CD4-positive, alpha-beta T cell treated with Interleukin-17A for 4 hours (primary cell): ENCODE results near the gene METTL27.
"Not testable (repeated sequence)": the region's sequence is repeated elsewhere in the genome, so short reads cannot be mapped to it uniquely, and the experiment has no call there.

Experiments
- DNase-seq: peaks from one replicate; pipeline ENCODE4 v3.0.0-alpha.2; 2020; ENCODE audit warnings: mixed read lengths

Gene METTL27

GRCh38 chr7:73869011-73869798 is 26.9 kb upstream of the METTL27 start:
- no peak for DNase-seq

DNA sequence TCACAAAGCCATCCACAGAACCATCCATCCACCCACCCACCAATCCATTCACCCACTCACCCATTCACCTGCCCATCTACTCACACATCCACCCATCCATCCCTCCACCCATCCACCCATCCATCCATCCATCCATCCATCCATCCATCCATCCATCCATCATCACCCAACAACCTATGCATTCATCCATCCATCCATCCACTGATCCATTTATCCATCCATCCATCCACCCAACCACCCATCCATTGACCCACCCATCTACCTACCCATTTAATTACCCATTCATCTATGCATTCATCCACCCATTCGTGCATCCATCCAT is 24.1 kb upstream of the METTL27 start:
- DNase-seq, result no peak

- DNase-seq, result peak; percentile 9
Observed at GRCh38 chr7:73865738-73866445, 23.6 kb upstream of the METTL27 start.

DNA sequence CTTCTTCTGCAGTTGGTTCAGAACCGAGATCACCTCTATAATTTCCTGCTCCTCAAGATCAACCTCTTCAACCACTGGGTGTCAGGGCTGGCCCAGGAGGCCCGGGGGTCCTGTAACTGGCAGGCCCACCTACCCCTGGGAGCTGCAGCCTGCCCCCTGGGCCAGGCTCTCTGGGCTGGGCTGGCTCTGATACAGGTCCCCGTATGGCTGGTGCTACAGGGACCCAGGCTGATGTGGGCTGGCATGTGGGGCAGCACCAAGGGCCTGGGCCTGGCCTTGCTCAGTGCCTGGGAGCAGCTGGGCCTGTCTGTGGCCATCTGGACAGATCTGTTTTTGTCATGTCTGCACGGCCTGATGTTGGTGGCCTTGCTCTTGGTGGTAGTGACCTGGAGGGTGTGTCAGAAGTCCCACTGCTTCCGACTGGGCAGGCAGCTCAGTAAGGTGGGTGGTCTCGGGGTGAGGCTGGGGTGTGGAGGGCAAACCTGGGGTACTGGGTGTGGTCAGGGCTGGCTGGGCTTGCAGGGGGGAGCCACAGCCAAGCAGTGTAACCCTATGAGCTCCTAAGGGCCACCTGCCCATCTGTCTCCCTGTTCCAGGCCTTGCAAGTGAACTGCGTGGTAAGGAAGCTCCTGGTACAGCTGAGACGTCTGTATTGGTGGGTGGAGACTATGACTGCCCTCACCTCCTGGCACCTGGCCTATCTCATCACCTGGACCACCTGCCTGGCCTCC is 22.8 kb upstream of the METTL27 start:
- no peak for DNase-seq

DNA sequence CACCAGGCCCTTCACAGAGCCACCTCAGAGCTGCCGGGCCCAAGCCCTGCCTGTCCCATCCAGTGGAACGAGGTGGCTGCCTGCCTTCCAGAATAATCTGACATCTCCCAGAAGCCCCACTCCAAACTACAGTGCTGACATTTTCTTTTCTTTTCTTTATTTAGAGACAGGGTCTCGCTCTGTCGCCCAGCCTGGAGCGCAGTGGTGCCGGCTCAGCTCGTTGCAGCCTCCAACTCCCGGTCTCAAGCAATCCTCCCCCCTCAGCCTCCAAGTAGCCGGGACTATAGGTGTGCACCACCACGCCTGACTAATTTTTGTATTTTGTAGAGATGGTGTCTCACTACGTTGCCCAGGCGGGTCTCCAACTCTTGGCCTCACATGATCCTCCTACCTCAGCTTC is 19.0 kb upstream of the METTL27 start:
- DNase-seq, result no peak

- no peak for DNase-seq
Observed at GRCh38 chr7:73860859-73861258, 18.5 kb upstream of the METTL27 start, which contains the start of gene TMEM270. Gene TMEM270, plus strand, starts transcription at chr7:73861159. Its CDS starts 36 bp downstream, at chr7:73861195.

DNA sequence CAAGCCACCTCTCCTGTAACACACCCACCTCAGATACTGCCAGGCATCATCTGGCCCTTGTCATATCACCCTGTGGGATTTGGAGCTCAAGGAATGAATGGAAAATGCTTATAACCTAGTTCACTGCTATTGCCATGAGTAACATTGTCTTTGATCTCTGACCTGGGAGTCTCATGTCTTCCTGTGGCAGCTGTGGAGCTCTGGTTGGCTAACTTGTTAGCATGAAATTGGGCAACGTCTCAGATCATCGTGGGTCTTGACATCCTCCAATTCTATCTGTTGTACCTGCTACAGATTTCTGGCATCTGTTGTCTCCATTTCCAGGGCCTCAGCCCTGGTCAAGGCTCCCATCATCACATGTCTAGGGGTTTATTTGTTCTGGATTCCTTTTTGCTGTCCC is 16.5 kb upstream of the METTL27 start:
- no peak for DNase-seq

DNA sequence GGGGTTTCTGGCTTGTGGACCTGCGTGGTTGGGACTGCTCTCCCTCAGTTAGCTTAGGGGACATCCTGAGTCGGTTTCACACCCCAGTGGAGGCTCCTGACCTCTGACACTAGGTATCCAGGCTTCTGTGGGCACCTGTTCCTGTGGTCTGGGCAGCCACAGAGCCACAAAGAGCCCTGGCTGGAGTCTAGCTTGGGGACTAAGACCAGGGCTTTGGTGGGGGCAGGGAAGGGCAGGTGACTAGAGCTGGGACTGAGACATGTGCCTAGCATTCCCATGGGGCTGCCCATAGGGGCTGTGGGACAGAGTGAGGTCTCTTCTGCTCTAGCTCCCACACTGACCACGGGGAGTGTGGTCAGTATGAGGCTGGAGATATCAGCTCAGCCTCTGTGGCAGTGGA is 14.6 kb upstream of the METTL27 start:
- DNase-seq, result no peak

DNA sequence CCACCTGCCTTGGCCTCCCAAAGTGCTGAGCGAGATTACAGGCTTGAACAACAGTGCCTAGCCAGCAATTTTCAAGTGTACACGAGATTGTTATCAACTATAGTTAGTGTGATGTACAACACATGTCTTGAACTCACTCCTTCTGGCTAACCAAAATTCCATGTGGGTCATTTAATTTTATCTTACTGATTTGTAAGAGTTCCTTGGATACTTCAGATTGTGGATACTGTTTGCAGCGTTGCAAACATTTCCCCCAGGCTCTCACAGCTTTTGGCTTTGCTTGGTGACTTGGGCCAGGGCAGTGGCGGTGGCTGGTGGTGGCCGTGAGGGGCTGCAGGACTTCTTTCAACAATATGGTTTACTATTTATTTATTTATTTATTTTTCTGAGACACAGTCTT is 10.2 kb upstream of the METTL27 start:
- DNase-seq, result no peak

GRCh38 chr7:73851410-73852338 is 9.4 kb upstream of the METTL27 start:
- DNase-seq, result no peak

GRCh38 chr7:73850781-73851207 is 8.5 kb upstream of the METTL27 start:
- DNase-seq, result peak; percentile 8

- no peak for DNase-seq
Observed at GRCh38 chr7:73847941-73848723, 5.8 kb upstream of the METTL27 start.

DNA sequence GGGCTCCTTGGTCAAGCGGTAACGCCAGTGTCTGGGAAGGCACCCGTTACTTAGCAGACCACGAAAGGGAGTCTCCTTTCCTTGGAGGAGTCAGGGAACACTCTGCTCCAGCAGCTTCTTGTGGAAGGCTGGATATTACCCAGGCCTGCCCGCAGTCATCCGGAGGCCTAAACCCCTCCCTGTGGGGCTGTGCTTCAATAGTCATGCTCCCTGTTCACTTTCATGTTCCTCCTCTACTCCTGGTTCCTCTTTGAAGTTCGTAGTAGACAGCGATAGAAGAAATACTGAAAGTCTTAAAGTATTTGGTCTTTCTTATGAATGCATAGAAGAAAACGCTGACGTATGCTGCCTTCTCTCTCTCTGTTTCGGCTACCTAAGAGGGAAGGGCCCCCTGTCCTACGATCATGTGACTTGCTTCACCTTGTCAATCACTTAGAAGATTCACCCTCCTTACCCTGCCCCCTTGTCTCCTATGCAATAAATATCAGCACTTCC is 3.4 kb upstream of the METTL27 start:
- not testable (repeated sequence) for DNase-seq

DNA sequence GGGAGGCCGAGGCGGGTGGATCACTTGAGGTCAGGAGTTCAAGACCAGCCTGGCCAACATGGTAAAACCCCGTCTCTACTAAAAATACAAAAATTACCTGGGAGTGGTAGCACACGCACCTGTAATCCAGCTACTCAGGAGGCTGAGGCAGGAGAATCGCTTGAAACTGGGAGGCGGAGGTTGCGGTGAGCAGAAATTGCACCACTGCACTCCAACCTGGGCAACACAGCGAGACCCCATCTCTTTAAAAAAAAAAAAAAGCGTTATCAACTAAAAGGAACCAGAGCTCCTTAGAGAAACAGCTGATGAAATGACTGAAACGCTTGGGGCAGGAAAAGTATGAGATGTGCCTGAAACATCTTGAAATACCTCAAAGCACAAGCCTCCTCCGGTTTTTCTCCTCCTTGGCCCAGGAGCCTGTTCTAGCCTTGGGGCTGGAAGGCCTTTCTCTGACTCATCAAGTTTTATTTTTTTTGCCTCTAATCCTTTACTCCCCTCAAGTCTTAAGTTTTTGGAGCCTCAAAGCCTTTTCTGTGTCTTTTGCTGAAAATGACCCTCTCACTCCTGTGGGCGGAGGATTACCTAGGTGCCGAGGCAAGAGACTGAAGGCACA is 2.6 kb upstream of the METTL27 start:
- no peak for DNase-seq

DNA sequence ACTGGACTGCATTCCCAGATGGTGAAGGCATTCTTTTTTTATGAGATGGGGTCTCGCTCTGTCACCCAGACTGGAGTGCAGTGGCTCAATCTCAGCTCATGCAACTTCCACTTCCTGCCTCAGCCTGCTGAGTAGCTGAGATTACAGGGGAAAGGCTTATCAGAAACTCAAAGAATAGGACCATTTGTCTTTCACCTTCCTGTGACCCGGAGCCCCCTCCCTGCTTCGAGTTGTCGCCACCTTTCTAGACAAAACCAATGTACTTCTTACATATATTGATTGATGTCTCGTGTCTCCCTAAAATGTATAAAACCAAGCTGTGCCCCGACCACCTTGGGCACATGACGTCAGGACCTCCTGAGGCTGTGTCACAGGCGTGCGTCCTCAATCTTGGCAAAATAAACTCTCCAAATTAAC is 1.8 kb upstream of the METTL27 start:
- DNase-seq, result no peak

DNA sequence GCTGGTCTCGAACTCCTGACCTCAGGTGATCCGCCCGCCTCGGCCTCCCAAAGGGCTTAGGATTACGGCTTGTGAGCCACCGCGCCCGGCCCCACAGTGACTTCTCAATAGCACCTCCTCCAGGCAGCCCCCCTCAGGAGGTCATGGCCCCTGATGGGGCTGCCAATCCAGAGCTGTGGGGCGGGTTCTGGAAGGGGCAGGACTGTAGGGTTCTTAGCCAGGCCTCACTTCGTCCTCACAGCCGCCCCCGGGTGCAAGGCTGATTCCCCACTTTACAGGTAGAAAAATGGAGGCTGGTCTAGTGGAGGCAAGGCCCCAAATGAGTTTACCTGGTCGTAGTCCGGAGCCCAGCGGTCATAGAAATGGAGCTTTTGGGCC is 638 bp downstream of the METTL27 start:
- no peak for DNase-seq

GRCh38 chr7:73840715-73841379 is 1.5 kb downstream of the METTL27 start:
- DNase-seq, result no peak

- no peak for DNase-seq
Observed at GRCh38 chr7:73839743-73840714, 2.3 kb downstream of the METTL27 start.

DNA sequence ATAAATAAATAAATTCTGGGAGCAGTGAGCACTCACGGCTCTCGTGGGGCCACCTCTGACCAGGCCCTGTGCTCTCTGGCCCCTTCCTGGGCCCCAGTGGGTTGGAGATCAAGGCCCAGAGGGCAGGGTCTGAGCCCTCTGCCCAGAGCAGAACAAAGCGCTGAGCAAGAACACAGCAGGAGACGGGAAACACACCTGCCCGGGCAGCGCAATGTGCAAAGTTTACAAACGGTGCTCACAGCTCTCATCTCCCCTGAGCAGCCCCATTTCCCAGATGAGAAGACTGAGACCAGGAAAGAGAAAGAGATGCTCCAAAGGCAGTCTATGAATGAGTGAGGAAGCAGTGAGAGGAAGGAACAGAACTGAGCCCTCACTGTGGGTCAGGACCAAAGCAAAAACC is 3.0 kb downstream of the METTL27 start:
- no peak for DNase-seq
